Cardiac fibroblast (primary cell): ENCODE results near the gene PLAAT5.
A peak's percentile ranks its signal among the peaks of the same experiment; 100 is the strongest.

Experiments used
- DNase-seq, 2 donors: peaks; one replicate each; pipeline versions ENCODE4 v3.0.0 to v3.0.0-alpha.2; 2010; ENCODE audit warnings: low read depth in 2 of 2
- H3K4me3 ChIP-seq, 2 donors: replicated peaks in 1 of 2; 1 replicate in 1 of 2; 2 replicates in 1 of 2; pipeline ENCODE4 v1.5.1; 2011; ENCODE audit warnings: low read depth in 2 of 2, low read length in 2 of 2, mild to moderate bottlenecking in 2 of 2, moderate library complexity in 1 of 2
- CTCF ChIP-seq: IDR thresholded peaks from one replicate; pipeline ENCODE4 v1.5.1; 2011; ENCODE audit warnings: low read depth, mild to moderate bottlenecking, low read length, inconsistent platforms

The PLAAT5 gene

GRCh38 chr11:63505857-63506528, 15.0 kb upstream of the PLAAT5 start, which contains the start of gene LGALS12:
Gene LGALS12, plus strand, starts transcription at chr11:63506084. Its CDS starts 375 bp downstream, at chr11:63506459.
- H3K4me3 ChIP-seq, result peak within 1 kb of the TSS in 1 of 2 donors; percentile 38
- peak in 1 of 2 donors; percentile 95 for DNase-seq
- TF ChIP-seq CTCF, result no peak

GRCh38 chr11:63504933-63505586, 14.1 kb upstream of the PLAAT5 start:
- DNase-seq, result peak in 1 of 2 donors; percentile 86
- no peak overlapping the region for H3K4me3 ChIP-seq
- TF ChIP-seq CTCF, result no peak

GRCh38 chr11:63504054-63504453, 13.1 kb upstream of the PLAAT5 start:
- TF ChIP-seq CTCF, result no peak
- no peak overlapping the region for H3K4me3 ChIP-seq
- DNase-seq, result no peak

- no peak for DNase-seq
- no peak overlapping the region for H3K4me3 ChIP-seq
- no peak for TF ChIP-seq CTCF
These were observed 12.5 kb upstream of the PLAAT5 start for GRCh38 chr11:63503492-63503891.

- no peak for DNase-seq
- no peak overlapping the region for H3K4me3 ChIP-seq
- no peak for TF ChIP-seq CTCF
These were observed 11.4 kb upstream of the PLAAT5 start for GRCh38 chr11:63502252-63502820.

- no peak for DNase-seq
- TF ChIP-seq CTCF, result no peak
- H3K4me3 ChIP-seq, result no peak overlapping the region
These were observed 10.3 kb upstream of the PLAAT5 start for GRCh38 chr11:63501236-63501635.
